ENCODE data around the gene MAD1L1. TPM values are rescaled to one million over a fixed set of nuclear protein-coding genes. Genes with fewer than 3 reads are reported as not detected.
"Not testable (repeated sequence)": the region's sequence is repeated elsewhere in the genome, so short reads cannot be mapped to it uniquely, and the experiment has no call there.

MAD1L1 gene
- total RNA-seq, 1 experiment from 2014 or later, result 63.0 TPM

DNA sequence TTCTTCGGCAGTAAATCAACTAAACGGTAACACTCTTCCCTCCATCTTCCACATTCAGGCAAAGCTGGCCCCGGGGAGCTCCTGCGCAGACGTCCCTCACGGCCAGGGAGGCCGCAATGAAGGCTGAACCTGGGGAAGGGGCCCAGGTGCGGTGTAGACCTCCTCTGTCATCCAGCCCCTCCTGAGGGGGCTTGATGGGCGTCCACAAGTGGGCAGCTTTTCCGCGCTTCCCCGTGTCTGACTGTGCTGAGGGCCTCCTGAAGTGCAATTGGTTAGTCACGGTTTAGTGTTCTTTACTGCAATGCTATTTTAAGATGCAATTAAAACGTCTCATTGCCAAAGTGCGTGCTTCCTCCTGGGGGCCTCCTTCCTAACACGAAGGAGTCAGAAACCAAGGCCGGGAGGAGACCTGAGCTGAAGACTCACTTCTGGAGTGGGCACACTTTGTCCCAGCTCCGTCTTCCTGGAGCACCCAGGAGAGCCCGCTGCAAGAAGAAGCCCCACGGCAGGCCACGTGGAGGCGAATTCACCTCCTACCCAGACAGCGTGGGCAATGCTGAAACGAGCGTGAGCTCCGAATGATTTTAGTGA, 389.4 kb downstream of the MAD1L1 start:
- Histone ChIP-seq H3K27me3 (ENCODE audit: control insufficient read depth, insufficient read depth, low read length) (no peaks in the 10 kb centered on the region), H3K36me3 (replicated peaks; ENCODE audit: control insufficient read depth, insufficient read depth, low read length) (no peaks in the 10 kb centered on the region), H3K4me3 (ENCODE audit: insufficient read depth, low read depth, low read length) (no peak overlapping the region)
- no peak for DNase-seq

DNA sequence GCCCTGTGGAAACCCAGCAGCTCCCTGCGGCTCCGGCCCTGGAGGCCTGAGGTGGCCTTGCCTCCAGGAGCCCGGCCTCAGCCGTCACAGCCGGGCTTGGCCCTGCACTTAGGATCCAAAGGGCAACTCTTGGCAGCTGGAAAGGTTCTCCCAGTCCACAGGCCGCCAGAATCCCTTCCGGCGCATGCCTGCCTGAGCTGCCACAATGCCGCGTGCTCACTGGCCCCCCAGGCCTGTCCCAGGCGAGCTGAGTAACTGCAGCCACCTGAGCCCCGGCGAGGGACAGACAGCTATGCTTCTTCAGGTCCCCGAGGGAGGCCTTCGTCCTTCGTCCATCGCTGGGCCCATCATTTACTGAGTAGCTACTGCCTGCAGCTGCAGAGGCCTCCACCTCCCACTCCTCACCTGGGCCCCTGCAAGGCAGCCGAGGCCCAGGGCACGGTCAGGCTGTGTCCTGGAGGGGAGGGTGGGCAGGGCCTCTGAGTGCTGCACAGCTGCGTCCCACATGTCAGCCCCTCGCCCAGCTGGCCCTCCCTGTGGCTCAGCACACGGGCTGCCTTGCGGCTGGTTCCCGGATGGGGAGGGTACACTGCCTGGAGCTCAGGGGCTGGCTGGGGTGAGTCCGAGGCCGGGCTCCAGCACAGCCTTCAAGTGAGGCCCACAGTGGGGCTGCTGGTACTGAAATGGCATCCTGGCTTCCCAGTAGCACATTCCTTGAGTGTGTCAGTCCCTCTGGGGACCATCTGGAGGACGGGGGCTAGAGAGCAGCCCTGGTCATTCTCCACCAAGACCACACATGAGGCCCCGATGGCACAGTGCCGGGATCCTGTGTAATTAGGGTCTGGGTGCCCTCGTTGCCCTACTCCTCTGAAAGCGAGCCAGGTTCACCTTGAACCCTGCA, 390.2 kb downstream of the MAD1L1 start:
- Histone ChIP-seq H3K4me3 (ENCODE audit: insufficient read depth, low read depth, low read length) (no peak overlapping the region), H3K36me3 (replicated peaks; ENCODE audit: control insufficient read depth, insufficient read depth, low read length) (no peaks in the 10 kb centered on the region), H3K27me3 (ENCODE audit: control insufficient read depth, insufficient read depth, low read length) (no peaks in the 10 kb centered on the region)
- DNase-seq, result peak; percentile 80

DNA sequence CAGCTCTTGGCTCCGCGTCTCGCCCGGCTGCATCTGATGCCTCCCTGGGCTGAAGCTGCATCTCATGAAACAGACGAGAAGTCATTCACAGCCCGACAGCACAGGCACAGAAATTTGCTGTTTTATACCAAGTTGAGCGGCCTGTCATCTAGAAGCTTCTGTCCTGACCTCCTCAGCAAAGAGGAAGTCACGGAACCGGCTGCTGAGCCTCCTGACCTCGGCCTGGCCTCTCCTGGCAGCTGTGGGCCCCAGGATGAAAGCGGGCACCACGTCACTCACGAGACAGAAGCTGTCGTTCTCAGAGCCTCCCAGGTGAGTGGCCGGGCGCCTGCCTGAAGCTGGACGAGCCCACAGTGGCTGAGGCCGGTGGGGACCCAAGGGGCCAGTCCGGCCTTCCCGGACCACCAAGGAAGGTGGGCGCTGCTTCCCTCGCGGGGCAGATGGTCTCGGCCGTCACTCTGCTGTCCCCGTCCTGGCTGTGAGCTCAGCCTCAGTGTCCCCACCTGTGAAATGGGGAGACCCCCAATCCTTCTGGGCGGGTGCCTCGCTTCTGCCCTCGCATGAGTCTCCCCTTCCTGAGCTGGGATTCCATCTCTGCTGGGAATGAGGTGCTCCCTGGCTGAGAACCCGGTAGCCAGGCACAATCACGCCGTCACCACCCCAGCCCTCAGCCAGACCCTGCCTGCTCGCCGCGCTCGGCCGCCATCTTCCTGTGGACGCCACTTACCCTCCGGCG, 391.3 kb downstream of the MAD1L1 start:
- DNase-seq; H3K4me3 ChIP-seq (ENCODE audit: insufficient read depth, low read depth, low read length); H3K27me3 ChIP-seq (ENCODE audit: control insufficient read depth, insufficient read depth, low read length); H3K36me3 ChIP-seq (replicated peaks; ENCODE audit: control insufficient read depth, insufficient read depth, low read length): not testable (repeated sequence)

DNA sequence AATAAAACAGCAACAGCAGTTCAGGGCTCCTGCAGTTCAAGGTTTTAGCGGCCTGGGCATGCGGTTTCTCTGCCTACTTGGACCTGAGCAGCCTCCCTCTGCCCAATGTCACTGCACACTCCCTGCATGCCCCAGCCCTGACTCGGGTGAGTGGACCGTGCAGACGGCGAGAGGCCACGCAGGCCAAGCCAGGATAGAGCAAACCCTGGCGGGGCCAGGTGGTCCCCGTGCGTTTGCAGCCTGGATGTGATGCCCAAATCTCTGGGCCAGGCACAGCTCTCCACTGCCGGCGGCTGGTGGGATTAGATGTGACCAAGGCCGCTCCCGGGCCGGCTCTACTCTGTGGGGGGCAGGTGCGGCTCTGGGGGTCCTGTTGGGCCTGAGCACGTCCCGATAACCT, 392.0 kb downstream of the MAD1L1 start:
- not testable (repeated sequence) for H3K36me3 ChIP-seq (replicated peaks; ENCODE audit: control insufficient read depth, insufficient read depth, low read length); H3K27me3 ChIP-seq (ENCODE audit: control insufficient read depth, insufficient read depth, low read length); H3K4me3 ChIP-seq (ENCODE audit: insufficient read depth, low read depth, low read length); DNase-seq

DNA sequence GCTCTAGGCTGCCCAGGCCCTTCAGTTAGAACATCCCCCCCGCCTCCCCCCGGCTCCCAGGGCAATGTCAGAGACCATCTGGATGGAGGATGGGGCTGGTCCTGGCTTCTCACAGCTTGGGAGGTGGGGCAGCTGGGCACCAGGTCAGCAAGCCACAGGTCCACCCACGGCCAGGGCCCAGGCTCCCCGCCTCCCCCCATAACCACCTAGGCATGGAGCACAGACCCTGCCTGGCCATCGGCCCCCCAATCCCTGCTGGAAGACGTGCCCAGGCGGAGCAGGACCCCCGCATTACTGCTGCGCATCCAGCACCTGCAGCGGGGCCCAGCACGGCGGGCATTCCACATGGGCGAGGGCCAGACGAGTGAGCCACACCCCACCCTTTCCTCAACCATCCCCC, 393.0 kb downstream of the MAD1L1 start:
- no peak for DNase-seq
- H3K27me3 ChIP-seq (ENCODE audit: control insufficient read depth, insufficient read depth, low read length), result no peaks in the 10 kb centered on the region
- no peaks in the 10 kb centered on the region for H3K36me3 ChIP-seq (replicated peaks; ENCODE audit: control insufficient read depth, insufficient read depth, low read length)
- no peak overlapping the region for H3K4me3 ChIP-seq (ENCODE audit: insufficient read depth, low read depth, low read length)

DNA sequence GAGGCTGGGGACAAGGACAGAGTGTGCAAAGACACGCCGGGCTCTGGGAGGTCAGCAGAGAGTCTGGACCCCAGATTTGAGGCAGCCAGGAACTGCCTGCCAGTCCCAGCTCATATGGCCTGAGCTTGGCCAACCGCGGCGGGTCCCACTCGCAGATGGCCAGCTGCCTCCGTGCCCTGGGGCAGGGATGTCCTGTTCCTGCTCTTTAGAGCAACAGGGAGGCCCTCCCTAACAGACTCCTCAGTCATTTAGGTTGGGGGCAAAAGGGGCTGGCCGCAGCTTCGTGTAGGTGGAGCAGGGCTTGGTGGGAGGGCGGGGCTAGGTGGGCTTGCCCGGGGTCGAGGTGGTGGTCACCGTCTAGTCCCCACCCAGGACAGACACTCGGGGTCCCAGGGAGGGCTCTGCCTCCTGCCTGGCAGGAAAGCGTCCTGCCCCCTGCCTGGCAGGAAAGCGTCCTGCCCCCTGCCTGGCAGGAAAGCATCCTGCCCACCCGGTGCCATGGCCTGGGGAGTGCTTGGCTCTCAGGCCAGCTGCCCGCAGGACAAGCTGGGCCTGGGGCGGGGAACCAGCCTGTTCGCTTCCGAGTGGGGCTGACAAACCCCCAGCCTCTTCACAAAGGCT, 393.7 kb downstream of the MAD1L1 start:
- not testable (repeated sequence) for H3K27me3 ChIP-seq (ENCODE audit: control insufficient read depth, insufficient read depth, low read length); H3K36me3 ChIP-seq (replicated peaks; ENCODE audit: control insufficient read depth, insufficient read depth, low read length); H3K4me3 ChIP-seq (ENCODE audit: insufficient read depth, low read depth, low read length); DNase-seq

DNA sequence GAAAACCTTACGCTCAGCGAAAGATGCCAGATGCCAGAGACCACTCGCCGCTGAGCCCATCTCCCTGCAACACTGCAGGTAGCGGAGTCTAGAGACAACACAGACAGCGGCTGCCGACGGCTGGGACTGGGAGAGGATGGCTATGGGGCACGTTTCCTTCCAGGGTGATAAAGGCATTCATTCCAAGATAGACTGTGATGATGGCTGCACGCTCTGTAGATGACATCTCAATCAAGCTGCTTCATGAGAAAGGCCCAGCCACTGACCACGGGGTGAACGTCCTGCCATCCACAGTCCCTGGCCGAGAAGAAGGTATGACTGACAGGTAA, 394.2 kb downstream of the MAD1L1 start:
- H3K4me3 ChIP-seq (ENCODE audit: insufficient read depth, low read depth, low read length); DNase-seq; H3K36me3 ChIP-seq (replicated peaks; ENCODE audit: control insufficient read depth, insufficient read depth, low read length); H3K27me3 ChIP-seq (ENCODE audit: control insufficient read depth, insufficient read depth, low read length): not testable (repeated sequence)

DNA sequence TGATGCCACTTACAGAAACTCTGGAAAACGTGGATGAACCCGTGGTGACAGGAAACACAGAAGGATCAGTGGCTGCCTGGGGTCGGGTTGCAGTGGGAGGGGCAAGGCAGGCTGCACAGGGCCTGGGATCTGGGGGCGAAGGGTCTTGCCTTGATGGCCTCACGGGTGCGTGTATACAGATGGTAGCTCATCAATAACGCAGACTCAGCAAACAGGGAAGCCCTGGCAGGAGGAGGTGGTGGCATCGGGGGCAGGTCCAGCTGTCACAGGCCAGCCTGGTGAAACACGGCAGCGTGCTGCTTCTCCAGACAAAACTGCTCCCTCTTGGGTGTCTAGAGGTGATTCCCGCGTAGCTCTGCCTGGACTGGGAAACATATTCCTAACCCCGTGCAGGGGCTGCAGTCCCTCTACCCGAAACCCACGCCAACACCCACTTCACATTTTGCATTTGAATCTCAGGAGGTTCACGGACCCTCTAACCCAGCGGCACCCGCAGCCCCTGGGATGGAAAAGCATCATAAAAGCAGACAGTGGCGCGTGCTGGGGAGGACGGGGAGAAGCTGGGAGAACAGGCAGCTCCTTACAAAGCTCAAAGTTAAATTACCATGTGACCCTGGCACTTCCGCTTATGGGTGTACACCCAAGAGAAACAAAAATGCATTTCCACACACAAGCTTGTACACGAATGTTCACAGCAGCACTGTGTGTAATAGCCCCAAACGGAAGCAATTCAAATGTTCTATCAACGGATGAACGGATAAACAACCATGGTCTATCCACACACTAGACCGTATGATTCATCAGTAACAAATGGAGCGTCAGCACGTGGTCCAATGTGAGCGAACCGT, 394.8 kb downstream of the MAD1L1 start:
- H3K36me3 ChIP-seq (replicated peaks; ENCODE audit: control insufficient read depth, insufficient read depth, low read length); DNase-seq: not testable (repeated sequence)

DNA sequence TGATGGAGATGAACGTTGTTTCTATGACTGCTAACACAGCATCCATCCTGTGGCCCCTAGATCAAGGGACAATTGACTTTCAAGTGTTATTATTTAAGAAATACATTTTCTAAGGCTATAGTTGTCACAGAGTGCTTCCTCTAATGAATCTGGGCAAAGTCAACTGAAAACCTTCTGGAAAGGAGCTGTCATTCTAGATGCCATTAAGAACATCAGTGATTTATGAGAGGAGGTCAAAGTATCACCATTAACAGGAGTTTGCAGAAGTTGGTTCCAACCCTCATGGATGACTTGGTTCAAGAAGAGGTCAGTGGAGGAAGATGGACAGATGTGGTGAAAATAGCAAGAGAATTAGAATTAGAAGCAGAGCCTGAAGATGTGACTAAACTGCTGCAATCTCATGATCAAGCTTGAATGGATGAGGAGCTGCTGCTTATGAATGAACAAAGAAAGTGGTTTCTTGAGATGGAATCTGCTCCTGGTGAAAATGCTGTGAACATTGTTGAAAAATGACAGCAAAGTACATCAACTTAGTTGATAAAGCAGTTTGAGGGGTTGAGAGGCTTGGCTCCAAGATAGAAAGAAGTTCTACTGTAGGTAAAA, 400.7 kb downstream of the MAD1L1 start:
- H3K27me3 ChIP-seq (ENCODE audit: control insufficient read depth, insufficient read depth, low read length); H3K36me3 ChIP-seq (replicated peaks; ENCODE audit: control insufficient read depth, insufficient read depth, low read length); H3K4me3 ChIP-seq (ENCODE audit: insufficient read depth, low read depth, low read length); DNase-seq: not testable (repeated sequence)

More for the DNA sequence above, 394.8 kb downstream of the MAD1L1 start:
- H3K27me3 ChIP-seq (ENCODE audit: control insufficient read depth, insufficient read depth, low read length); H3K4me3 ChIP-seq (ENCODE audit: insufficient read depth, low read depth, low read length): not testable (repeated sequence)

DNA sequence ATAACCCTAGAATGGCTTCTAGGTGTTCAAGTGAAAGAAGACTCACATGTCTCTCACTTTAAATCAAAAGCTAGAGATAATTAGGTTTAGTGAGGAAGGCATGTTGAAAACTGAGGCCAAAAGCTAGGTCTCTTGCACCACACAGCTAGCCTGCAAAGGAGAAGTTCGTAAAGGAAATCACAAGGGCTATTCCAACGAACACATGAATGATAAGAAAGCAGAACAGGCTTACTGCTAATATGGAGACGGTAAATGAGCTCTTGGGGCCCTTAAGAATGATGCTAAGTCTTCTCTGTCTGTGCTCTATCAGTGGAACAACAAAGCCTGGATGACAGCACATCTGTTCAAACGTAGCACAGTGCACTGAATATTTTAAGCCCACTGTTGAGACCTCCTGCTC, 401.3 kb downstream of the MAD1L1 start:
- H3K36me3 ChIP-seq (replicated peaks; ENCODE audit: control insufficient read depth, insufficient read depth, low read length); H3K4me3 ChIP-seq (ENCODE audit: insufficient read depth, low read depth, low read length); DNase-seq; H3K27me3 ChIP-seq (ENCODE audit: control insufficient read depth, insufficient read depth, low read length): not testable (repeated sequence)

DNA sequence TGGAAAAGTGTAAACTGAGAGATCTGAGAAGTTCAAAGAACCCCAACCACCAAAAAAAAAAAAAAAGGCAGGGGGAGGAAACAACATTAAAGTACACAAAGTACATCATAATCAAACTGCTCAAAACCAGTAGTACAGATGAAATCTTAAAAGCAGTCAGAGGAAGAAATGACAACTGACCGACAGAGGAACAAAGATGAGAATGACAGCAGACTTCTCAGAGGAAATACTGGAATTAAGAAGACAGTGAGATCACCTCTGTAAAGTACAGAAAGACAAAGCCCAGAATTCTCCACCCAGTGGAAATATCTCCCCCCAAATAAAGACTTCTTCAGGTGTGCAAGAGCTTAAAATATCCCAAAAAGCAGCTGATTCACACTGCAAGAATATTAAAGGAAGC, 403.1 kb downstream of the MAD1L1 start:
- H3K36me3 ChIP-seq (replicated peaks; ENCODE audit: control insufficient read depth, insufficient read depth, low read length); H3K27me3 ChIP-seq (ENCODE audit: control insufficient read depth, insufficient read depth, low read length); H3K4me3 ChIP-seq (ENCODE audit: insufficient read depth, low read depth, low read length); DNase-seq: not testable (repeated sequence)

DNA sequence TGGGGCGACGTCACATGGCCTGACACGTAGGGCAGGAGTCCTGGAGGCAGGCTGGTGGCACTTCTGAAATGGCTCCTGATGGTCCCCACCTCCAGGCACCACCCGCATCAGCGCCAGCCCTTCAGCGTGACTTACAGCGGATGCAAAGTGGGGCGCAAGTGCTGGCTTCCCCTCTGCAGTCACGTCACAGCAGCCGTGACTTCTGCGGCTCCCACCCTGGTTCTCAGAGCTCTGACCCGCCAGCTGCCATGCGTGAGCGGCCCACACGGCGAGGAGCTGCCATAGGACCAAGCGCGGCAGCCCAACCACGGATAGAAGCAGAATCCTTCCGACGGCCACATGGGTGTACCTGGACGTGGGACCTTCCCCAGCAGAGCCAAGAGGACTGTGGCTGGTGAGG, 403.6 kb downstream of the MAD1L1 start:
- H3K27me3 ChIP-seq (ENCODE audit: control insufficient read depth, insufficient read depth, low read length), result no peaks in the 10 kb centered on the region
- no peak overlapping the region for H3K4me3 ChIP-seq (ENCODE audit: insufficient read depth, low read depth, low read length)
- no peak for DNase-seq
- H3K36me3 ChIP-seq (replicated peaks; ENCODE audit: control insufficient read depth, insufficient read depth, low read length), result no peaks in the 10 kb centered on the region

DNA sequence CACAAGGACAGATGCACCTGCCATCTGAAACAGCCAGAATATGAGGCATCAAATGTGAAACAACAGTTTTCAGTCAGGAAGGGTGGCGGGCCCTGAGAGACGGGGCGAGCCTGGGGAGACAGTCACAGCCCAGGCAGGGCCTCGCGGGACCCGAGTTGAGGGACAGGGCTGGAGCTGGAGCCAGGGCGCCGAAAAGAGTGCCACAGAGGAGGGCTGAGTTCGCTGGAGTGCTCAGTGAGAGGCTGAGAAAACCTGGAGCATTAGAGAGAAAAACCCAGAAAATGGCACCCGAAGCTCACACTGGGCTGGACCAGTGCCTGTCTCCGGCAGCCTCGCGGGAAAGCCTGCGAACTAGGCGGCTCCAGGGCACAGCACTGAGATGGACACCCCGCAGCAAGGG, 404.6 kb downstream of the MAD1L1 start:
- H3K27me3 ChIP-seq (ENCODE audit: control insufficient read depth, insufficient read depth, low read length); H3K36me3 ChIP-seq (replicated peaks; ENCODE audit: control insufficient read depth, insufficient read depth, low read length); DNase-seq; H3K4me3 ChIP-seq (ENCODE audit: insufficient read depth, low read depth, low read length): not testable (repeated sequence)

All from H7 (cell line).